Natural killer cell (primary cell): ENCODE measurements around the gene ZNF184. TPM values are rescaled to one million over a fixed set of nuclear protein-coding genes. Genes with fewer than 3 reads are reported as not detected.

Source experiments
- ATAC-seq, 3 donors: fragments of 150-1000 bp in 2 of 3; fragments of 200-7000 bp in 1 of 3; cut with Tn5 transposase; 1 replicate in 1 of 3; 2 replicates in 2 of 3; pipeline ENCODE4 v1.10.0; 2021; ENCODE audit warnings: mild to moderate bottlenecking in 2 of 3, moderate library complexity in 2 of 3
- DNase-seq, 2 donors: peaks; one replicate each; pipeline versions ENCODE4 v3.0.0 to v3.0.0-alpha.2; 2013 to 2021; ENCODE audit warnings: mixed read lengths in 1 of 2
- H3K27ac ChIP-seq: one replicate; pipeline ENCODE4 v1.5.1; 2013; ENCODE audit warnings: mild to moderate bottlenecking, low read length
- H3K27me3 ChIP-seq: one replicate; pipeline ENCODE4 v1.6.1; 2013; ENCODE audit warnings: low read length; ENCODE audit not compliant: control insufficient read depth, insufficient read depth
- H3K36me3 ChIP-seq: one replicate; pipeline ENCODE4 v1.6.1; 2013; ENCODE audit warnings: low read length; ENCODE audit not compliant: control insufficient read depth, insufficient read depth
- H3K4me1 ChIP-seq: one replicate; pipeline ENCODE4 v1.6.1; 2013; ENCODE audit warnings: low read length; ENCODE audit not compliant: control insufficient read depth, insufficient read depth
- H3K4me3 ChIP-seq: one replicate; pipeline ENCODE4 v1.5.1; 2013; ENCODE audit warnings: low read length
- H3K9me3 ChIP-seq: one replicate; pipeline ENCODE4 v1.6.1; 2013; ENCODE audit warnings: low read length; ENCODE audit not compliant: control insufficient read depth, insufficient read depth
- H3K27ac Mint-ChIP-seq, 2 donors: one replicate each; pipeline ENCODE4 v1.8.0; 2022; ENCODE audit warnings: mild to moderate bottlenecking in 2 of 2, mixed read lengths in 2 of 2, moderate library complexity in 1 of 2
- H3K27me3 Mint-ChIP-seq, 2 donors: one replicate each; pipeline ENCODE4 v1.8.0; 2022; ENCODE audit warnings: low read depth in 2 of 2, mixed read lengths in 2 of 2
- H3K36me3 Mint-ChIP-seq: one replicate; pipeline ENCODE4 v1.8.0; 2022; ENCODE audit warnings: mixed read lengths
- H3K4me1 Mint-ChIP-seq, 2 donors: one replicate each; pipeline ENCODE4 v1.8.0; 2022; ENCODE audit warnings: mixed read lengths in 2 of 2
- H3K4me3 Mint-ChIP-seq: one replicate; pipeline ENCODE4 v1.8.0; 2022; ENCODE audit warnings: mild to moderate bottlenecking, moderate library complexity, mixed read lengths
- H3K9me3 Mint-ChIP-seq, 2 donors: one replicate each; pipeline ENCODE4 v1.8.0; 2022; ENCODE audit warnings: mixed read lengths in 2 of 2
- WGBS: methylation state at CpG from one replicate; pipeline ENCODE4 v1.1.7; 2013; ENCODE audit warnings: missing lambda C conversion rate; ENCODE audit not compliant: insufficient coverage; 5-methylcytosine and 5-hydroxymethylcytosine counted together
- intact Hi-C: fragments of 100-400 bp; cut with micrococcal nuclease; formaldehyde crosslinking; loops from one replicate; pipeline ENCODE4 v1.14.2; 2022
- total RNA-seq, 4 donors: library from RNA; stranded (reverse); fragments of 120-200 nt in 1 of 4; gene quantifications; one replicate each; pipeline versions ENCODE4 v1.2.3 to v1.2.4, GENCODE V29; 2013 to 2022
- TF ChIP-seq, protein P1 (sequence below): fragments of 200-600 bp; IDR thresholded peaks from one replicate; pipeline ENCODE4 v1.8.0; 2022; ENCODE audit warnings: antibody characterized with exemption

ZNF184 gene
- 10 to 100 TPM; 12.8 to 21.7 (median 16.2) TPM for total RNA-seq
- 21.0 TPM for total RNA-seq (2013)

DNA sequence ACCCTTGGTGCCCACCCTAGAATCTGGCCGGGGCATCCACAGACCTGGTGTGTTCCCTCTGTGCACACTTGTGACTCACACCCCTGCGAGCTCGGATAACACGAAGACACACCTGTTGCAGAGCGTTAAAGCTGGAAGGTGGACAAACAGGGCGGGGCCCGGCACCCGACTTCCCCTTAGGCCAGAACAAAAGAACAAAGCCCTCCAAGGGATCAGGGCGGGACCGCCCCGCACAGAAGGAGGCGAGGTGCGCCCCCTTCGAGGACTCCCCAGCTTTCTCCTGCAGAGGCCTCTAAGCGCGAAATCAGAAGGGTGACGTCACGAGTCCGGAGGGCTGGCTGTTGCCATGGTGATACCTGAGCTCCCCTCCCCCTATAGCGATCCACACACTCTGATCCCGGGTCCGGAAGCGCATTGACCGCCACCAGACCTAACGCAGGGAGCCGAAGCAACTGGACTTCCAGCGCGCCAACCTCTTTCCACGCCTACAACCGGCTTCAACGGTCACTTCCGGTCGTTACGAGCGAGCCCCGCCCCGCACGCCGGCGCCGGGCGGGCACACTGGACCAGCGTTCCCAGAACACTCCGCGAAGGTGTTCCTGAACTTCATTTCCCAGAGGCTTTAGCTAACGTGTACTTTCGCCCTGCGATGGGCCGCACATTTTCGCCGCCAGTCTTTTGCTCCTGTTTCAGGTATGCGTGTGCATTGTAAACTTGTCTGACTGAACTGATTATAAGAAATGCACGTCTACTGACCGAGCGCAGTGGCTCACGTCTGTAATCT lies at the start of gene ZNF184:
Gene ZNF184, minus strand, starts transcription at position 489 of the 784 bp plus-strand sequence. CDS start 811 bp downstream, outside the sequence.
- peaks cover 12% of the 10 kb centered on the region for H3K36me3 ChIP-seq
- no peaks in the 10 kb centered on the region for H3K9me3 Mint-ChIP-seq
- 0% methylated on average over 56 of the region's 56 CpGs for WGBS
- peak within 1 kb of the TSS; percentile 85 for H3K27ac ChIP-seq
- ATAC-seq (peak; percentile 78 to 94 (median 86)), DNase-seq (peak; percentile 84 to 92)
- H3K4me1 ChIP-seq = peaks cover 17% of the 10 kb centered on the region
- peak within 1 kb of the TSS; percentile 65 for H3K4me3 ChIP-seq
- no peaks in the 10 kb centered on the region for H3K27me3 Mint-ChIP-seq
- peak within 1 kb of the TSS; percentile 94 for H3K27ac Mint-ChIP-seq
- no peaks in the 10 kb centered on the region for H3K27me3 ChIP-seq
- no peaks in the 10 kb centered on the region for H3K36me3 Mint-ChIP-seq
- H3K4me1 Mint-ChIP-seq = peaks cover 40 to 48% of the 10 kb centered on the region in 2 donors
- H3K4me3 Mint-ChIP-seq = peak within 1 kb of the TSS; percentile 96
- intact Hi-C loops = loop anchor here (1.0 to 10.0 kb wide), 8 partner anchors 214 to 1448 kb away; partner anchors contain the start of gene HMGN4
- TF ChIP-seq, protein P1, sequence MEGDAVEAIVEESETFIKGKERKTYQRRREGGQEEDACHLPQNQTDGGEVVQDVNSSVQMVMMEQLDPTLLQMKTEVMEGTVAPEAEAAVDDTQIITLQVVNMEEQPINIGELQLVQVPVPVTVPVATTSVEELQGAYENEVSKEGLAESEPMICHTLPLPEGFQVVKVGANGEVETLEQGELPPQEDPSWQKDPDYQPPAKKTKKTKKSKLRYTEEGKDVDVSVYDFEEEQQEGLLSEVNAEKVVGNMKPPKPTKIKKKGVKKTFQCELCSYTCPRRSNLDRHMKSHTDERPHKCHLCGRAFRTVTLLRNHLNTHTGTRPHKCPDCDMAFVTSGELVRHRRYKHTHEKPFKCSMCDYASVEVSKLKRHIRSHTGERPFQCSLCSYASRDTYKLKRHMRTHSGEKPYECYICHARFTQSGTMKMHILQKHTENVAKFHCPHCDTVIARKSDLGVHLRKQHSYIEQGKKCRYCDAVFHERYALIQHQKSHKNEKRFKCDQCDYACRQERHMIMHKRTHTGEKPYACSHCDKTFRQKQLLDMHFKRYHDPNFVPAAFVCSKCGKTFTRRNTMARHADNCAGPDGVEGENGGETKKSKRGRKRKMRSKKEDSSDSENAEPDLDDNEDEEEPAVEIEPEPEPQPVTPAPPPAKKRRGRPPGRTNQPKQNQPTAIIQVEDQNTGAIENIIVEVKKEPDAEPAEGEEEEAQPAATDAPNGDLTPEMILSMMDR = no peak
- H3K9me3 ChIP-seq = no peaks in the 10 kb centered on the region

DNA sequence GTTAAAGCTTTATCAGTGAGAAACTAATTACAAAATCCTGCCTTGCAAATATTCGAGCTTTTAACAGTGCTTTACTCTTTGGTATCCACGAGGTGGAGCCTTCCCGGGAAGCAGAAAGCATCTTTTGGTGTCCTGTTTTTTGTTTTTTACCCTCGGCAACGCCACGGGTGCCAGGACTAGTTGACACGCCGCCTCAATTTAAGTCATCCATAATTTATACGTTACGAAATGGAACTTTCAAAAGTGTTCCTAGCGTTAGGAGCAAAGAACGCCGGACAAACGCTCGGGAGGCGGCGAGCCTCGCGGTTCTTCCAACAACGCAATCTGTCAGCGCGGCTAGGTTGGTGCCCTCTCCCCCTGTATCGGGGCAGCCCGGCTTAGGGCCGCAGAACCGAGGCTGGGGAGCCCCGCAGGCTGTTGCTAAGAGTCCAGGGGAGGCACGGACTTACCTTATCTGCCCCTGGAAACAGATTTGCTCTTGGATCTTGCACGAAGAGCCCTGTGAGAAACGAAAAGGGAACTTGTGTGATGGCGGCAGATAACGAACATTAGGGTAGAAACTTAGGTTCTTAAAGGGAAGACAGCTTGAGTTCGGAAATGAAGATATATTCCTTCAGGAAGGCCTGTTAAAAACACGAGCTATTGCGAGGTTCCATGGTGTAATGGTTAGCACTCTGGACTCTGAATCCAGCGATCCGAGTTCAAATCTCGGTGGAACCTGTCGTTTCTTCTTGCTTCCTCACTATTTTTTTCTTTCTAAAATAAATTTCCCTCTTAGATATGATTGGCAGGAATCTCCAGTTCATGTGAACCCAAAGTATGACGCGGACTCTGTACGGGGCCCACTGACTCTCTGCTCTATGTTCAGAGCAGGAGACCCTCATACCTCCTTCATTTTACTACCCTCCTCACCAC lies 46.2 kb upstream of the ZNF184 start:
- DNase-seq (peak; percentile 49 to 88), ATAC-seq (peak; percentile 61 to 81 (median 81))
- Mint-ChIP-seq H3K4me1 (peaks cover 16 to 17% of the 10 kb centered on the region in 2 donors), H3K9me3 (no peaks in the 10 kb centered on the region), H3K27me3 (peaks cover 29 to 46% of the 10 kb centered on the region in 2 donors), H3K4me3 (peak overlapping the region; percentile 91), H3K36me3 (no peaks in the 10 kb centered on the region), H3K27ac (peak overlapping the region; percentile 87 to 88)
- intact Hi-C loops = loop anchor here (1.0 to 5.0 kb wide), 6 partner anchors 40 to 376 kb away; a partner anchor contains a TSS
- Histone ChIP-seq H3K4me1 (peaks cover 11% of the 10 kb centered on the region), H3K36me3 (no peaks in the 10 kb centered on the region), H3K27ac (peak overlapping the region; percentile 71), H3K4me3 (peak overlapping the region; percentile 82), H3K9me3 (no peaks in the 10 kb centered on the region), H3K27me3 (peaks cover 9% of the 10 kb centered on the region)
- TF ChIP-seq, protein P1 = peak; percentile 79
- WGBS = 1% methylated on average over 42 of the region's 42 CpGs

DNA sequence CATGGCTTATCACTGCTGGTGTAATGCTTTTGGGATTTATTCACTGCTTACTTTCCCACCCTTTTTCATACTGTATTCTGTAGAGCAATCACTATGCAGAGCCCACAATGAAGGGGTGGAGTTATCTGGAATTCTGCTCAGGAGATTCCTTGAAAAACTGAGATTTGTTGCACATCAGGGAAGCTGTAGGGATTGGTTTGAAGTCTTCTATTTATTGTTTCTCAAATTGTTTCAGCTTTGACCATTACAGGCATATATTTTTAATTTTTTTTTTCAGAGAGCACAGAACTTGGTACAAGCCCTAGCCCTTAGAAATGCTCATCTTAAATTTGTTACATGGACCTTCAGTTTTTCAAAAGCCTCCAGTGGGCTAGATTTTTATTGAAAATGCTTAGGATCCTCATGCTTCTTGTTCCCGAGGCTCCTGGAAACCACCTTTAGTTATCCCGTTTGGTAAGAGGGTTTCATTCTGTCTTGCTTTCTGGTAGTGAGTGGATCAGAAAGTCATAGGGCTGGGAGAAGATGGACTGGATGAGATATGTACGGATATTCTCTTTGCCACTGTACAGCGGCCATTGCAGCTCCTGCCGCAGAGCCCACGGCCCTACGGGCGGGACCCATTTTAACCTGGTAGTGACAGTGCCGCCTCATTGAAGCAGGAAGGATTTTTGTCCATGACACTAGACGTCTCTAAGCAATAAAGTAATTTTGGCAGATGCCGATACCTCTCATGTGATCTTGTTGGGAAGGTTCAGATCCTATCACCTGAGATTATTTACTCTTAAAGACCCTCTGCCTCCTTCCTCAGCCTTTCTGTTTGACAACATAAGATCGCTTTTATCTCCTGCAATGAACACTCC lies 45.3 kb upstream of the ZNF184 start:
- ATAC-seq = no peak
- Mint-ChIP-seq H3K27me3 (peaks cover 28 to 46% of the 10 kb centered on the region in 2 donors), H3K27ac (peak overlapping the region; percentile 87 to 88), H3K4me3 (peak overlapping the region; percentile 91), H3K4me1 (peaks cover 16 to 17% of the 10 kb centered on the region in 2 donors), H3K9me3 (no peaks in the 10 kb centered on the region), H3K36me3 (no peaks in the 10 kb centered on the region)
- peaks cover 11% of the 10 kb centered on the region for H3K4me1 ChIP-seq
- WGBS = 56% methylated on average over 12 of the region's 12 CpGs
- DNase-seq = peak in 1 of 2 donors; percentile 45
- H3K27me3 ChIP-seq = peaks cover 13% of the 10 kb centered on the region
- peak overlapping the region; percentile 71 for H3K27ac ChIP-seq
- intact Hi-C loops = loop anchor here (1.0 to 5.0 kb wide), 5 partner anchors 39 to 377 kb away; a partner anchor contains a TSS
- peak overlapping the region; percentile 82 for H3K4me3 ChIP-seq
- TF ChIP-seq, protein P1 = no peak
- H3K36me3 ChIP-seq = no peaks in the 10 kb centered on the region
- H3K9me3 ChIP-seq = no peaks in the 10 kb centered on the region
